MM.1S (cell line): ENCODE data around the gene ACOX2.

ENCODE experiments used
- DNase-seq: peaks from one replicate; pipeline ENCODE4 v3.0.0-alpha.2; 2015
- H2AFZ ChIP-seq: fragments of 300-600 bp; sonication (generic); 2 replicates; pipeline ENCODE4 v1.6.0; 2016; ENCODE audit warnings: antibody characterized with exemption, low read length
- H3F3A ChIP-seq: fragments of 300-600 bp; sonication (generic); 2 replicates; pipeline ENCODE4 v1.6.1; 2016; ENCODE audit warnings: mild to moderate bottlenecking, antibody characterized with exemption, low read length, moderate library complexity, mixed read lengths; ENCODE audit not compliant: insufficient read depth
- H3K27ac ChIP-seq: fragments of 300-600 bp; sonication (generic); 2 replicates; pipeline ENCODE4 v1.5.1; 2016; ENCODE audit warnings: mild to moderate bottlenecking, low read length
- H3K27me3 ChIP-seq: fragments of 300-600 bp; sonication (generic); replicated peaks from 2 replicates; pipeline ENCODE4 v1.6.0; 2016; ENCODE audit warnings: low read length; ENCODE audit not compliant: insufficient read depth
- H3K36me3 ChIP-seq: fragments of 300-600 bp; sonication (generic); replicated peaks from 2 replicates; pipeline ENCODE4 v1.6.1; 2016; ENCODE audit warnings: mild to moderate bottlenecking, low read length, mixed read lengths; ENCODE audit not compliant: insufficient read depth
- H3K4me1 ChIP-seq: fragments of 300-600 bp; sonication (generic); 2 replicates; pipeline ENCODE4 v1.6.1; 2016; ENCODE audit warnings: low read length, mixed read lengths
- H3K4me2 ChIP-seq: fragments of 300-600 bp; sonication (generic); 2 replicates; pipeline ENCODE4 v1.6.0; 2016; ENCODE audit warnings: low read depth, low read length
- H3K4me3 ChIP-seq: fragments of 300-600 bp; sonication (generic); 2 replicates; pipeline ENCODE4 v1.5.1; 2016; ENCODE audit warnings: low read length, mixed read lengths
- H3K79me2 ChIP-seq: fragments of 300-600 bp; sonication (generic); 2 replicates; pipeline ENCODE4 v1.6.1; 2016; ENCODE audit warnings: mixed run types, low read length, mixed read lengths
- H3K9ac ChIP-seq: fragments of 300-600 bp; sonication (generic); 2 replicates; pipeline ENCODE4 v1.6.1; 2016; ENCODE audit warnings: low read length, mixed read lengths
- H3K9me2 ChIP-seq: fragments of 300-600 bp; sonication (generic); replicated peaks from 2 replicates; pipeline ENCODE4 v1.6.1; 2016; ENCODE audit warnings: mild to moderate bottlenecking, low read length, mixed read lengths; ENCODE audit not compliant: insufficient read depth
- H3K9me3 ChIP-seq: fragments of 300-600 bp; sonication (generic); replicated peaks from 2 replicates; pipeline ENCODE4 v1.6.1; 2016; ENCODE audit warnings: mild to moderate bottlenecking, low read length, mixed read lengths; ENCODE audit not compliant: insufficient read depth
- H4K20me1 ChIP-seq: fragments of 300-600 bp; sonication (generic); 2 replicates; pipeline ENCODE4 v1.6.1; 2016; ENCODE audit warnings: mild to moderate bottlenecking, low read length, moderate library complexity, mixed read lengths; ENCODE audit not compliant: insufficient read depth
- CTCF ChIP-seq: fragments of 300-600 bp; sonication (generic); IDR thresholded peaks from 2 replicates; pipeline ENCODE4 v1.5.1; 2016; ENCODE audit warnings: antibody characterized with exemption, low read length, mixed read lengths
- EZH2 ChIP-seq: fragments of 300-600 bp; sonication (generic); optimal IDR thresholded peaks from 2 replicates; pipeline ENCODE3; 2017; ENCODE audit warnings: low read depth, mild to moderate bottlenecking, antibody characterized with exemption, low read length, mixed read lengths
- EZH2phosphoT487 ChIP-seq: fragments of 300-600 bp; sonication (generic); IDR thresholded peaks from 2 replicates; pipeline ENCODE4 v1.6.1; 2018; ENCODE audit warnings: antibody characterized with exemption, low read length

The ACOX2 gene

DNA sequence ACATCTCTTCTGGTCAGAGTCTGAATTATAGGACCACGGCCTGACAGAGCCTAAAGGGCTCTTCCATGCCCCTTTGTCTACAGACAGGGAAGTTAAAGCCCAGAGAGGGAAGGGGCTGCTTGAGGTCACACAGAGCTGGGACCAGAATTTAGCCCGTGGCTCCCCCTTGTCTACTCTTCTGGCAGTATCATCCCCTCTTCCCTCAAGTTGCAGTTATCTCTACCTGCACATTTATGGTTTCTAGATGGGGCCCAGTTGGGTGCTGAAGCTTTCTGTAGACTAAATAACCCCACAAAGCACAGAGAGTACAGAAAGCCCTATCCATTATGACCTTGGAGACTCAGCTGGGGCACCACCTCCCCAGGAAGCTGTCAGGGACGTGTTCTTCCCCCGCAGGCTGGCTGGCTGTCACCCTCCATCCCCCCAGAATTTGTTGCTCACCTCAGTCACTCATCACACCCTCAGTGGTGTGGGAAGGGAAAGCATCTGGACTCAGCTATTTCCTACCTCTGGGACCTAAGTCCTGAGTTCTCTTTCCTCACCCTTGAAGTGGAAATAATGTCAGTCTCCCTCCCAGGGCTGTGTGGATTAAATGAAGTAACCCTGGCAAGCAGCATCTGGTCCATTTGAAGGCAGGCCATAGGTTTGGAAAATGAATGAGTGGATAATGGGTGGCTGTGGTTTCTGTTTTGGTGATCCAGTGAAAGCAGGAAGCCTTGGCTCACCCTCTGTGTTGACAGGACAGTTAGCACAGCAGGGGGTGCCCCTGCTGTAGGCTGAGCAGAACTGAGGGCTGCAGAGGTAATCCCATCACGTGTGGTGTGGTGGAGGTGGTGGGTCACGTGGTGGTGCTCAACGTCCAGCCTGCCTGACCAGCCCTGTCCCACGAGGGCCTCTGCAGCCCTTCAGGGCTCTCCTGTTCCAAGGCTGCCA, 16.3 kb downstream of the ACOX2 start:
- Histone ChIP-seq H3F3A (no peaks in the 10 kb centered on the region), H4K20me1 (no peaks in the 10 kb centered on the region), H3K4me1 (no peaks in the 10 kb centered on the region), H2AFZ (no peak overlapping the region), H3K9ac (no peak overlapping the region), H3K9me2 (no peaks in the 10 kb centered on the region), H3K36me3 (no peaks in the 10 kb centered on the region), H3K27ac (no peak overlapping the region), H3K9me3 (no peaks in the 10 kb centered on the region), H3K79me2 (no peaks in the 10 kb centered on the region), H3K27me3 (no peaks in the 10 kb centered on the region), H3K4me2 (no peak overlapping the region), H3K4me3 (no peak overlapping the region)
- DNase-seq = peak; percentile 12
- TF ChIP-seq EZH2 = no peak
- TF ChIP-seq CTCF = no peak
- TF ChIP-seq EZH2phosphoT487 = no peak

GRCh38 chr3:58519668-58520402, 17.2 kb downstream of the ACOX2 start:
- H3F3A ChIP-seq = no peaks in the 10 kb centered on the region
- H3K4me1 ChIP-seq = no peaks in the 10 kb centered on the region
- H3K27me3 ChIP-seq = no peaks in the 10 kb centered on the region
- H3K4me3 ChIP-seq = no peak overlapping the region
- no peaks in the 10 kb centered on the region for H4K20me1 ChIP-seq
- H3K36me3 ChIP-seq = no peaks in the 10 kb centered on the region
- DNase-seq = no peak
- H3K79me2 ChIP-seq = no peaks in the 10 kb centered on the region
- no peaks in the 10 kb centered on the region for H3K9me3 ChIP-seq
- no peak overlapping the region for H2AFZ ChIP-seq
- no peak overlapping the region for H3K4me2 ChIP-seq
- H3K9ac ChIP-seq = no peak overlapping the region
- TF ChIP-seq EZH2phosphoT487 = no peak
- TF ChIP-seq EZH2 = no peak
- TF ChIP-seq CTCF = no peak
- H3K9me2 ChIP-seq = no peaks in the 10 kb centered on the region
- no peak overlapping the region for H3K27ac ChIP-seq

DNA sequence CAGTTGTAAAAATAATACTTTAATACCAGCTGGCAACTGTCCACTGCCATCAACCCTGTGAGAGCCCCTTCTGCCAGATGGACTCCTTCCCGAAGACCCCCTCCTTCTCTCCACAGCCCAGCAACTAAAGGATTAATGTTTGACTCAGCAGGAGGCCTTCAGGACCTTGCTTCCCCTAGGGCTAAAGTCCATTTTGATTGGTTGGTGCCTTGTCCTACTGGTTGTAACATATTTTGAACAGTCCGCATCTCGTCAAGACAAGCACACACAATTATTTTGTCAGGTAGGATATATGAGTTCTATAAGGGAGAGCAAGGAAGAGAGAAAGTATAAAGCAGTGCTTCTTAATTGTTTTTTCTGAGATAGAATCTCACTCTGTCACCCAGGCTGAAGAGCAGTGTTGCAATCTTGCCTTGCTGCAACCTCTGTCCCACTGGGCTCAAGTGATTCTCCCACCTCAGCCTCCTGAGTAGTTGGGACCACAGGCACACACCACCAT, 18.6 kb downstream of the ACOX2 start:
- H3K9me3 ChIP-seq = no peaks in the 10 kb centered on the region
- H3K27ac ChIP-seq = no peak overlapping the region
- H3F3A ChIP-seq = no peaks in the 10 kb centered on the region
- H2AFZ ChIP-seq = no peak overlapping the region
- no peaks in the 10 kb centered on the region for H3K36me3 ChIP-seq
- H3K4me1 ChIP-seq = no peaks in the 10 kb centered on the region
- DNase-seq = no peak
- no peak for TF ChIP-seq EZH2phosphoT487
- TF ChIP-seq CTCF = no peak
- TF ChIP-seq EZH2 = no peak
- H3K9ac ChIP-seq = no peak overlapping the region
- no peaks in the 10 kb centered on the region for H4K20me1 ChIP-seq
- H3K4me2 ChIP-seq = no peak overlapping the region
- H3K9me2 ChIP-seq = no peaks in the 10 kb centered on the region
- no peaks in the 10 kb centered on the region for H3K27me3 ChIP-seq
- no peak overlapping the region for H3K4me3 ChIP-seq
- H3K79me2 ChIP-seq = no peaks in the 10 kb centered on the region
